Stimulated activated CD4-positive, alpha-beta T cell treated with anti-CD3 and anti-CD28 coated beads, Interleukin-2, amount 100 ng/mL, for 24 hours (primary cell): ENCODE measurements around the gene CALU.

Experiments used
- DNase-seq, 2 donors: peaks; one replicate each; pipeline ENCODE4 v3.0.0-alpha.2; 2020

The CALU gene

GRCh38 chr7:128790315-128791041 lies 51.3 kb downstream of the CALU start:
- DNase-seq, result no peak

GRCh38 chr7:128791121-128791971 lies 52.2 kb downstream of the CALU start, which contains the start of gene CCDC136:
CCDC136 (plus strand) TSS chr7:128791968; CDS start chr7:128792412, 444 bp downstream.
- DNase-seq, result peak; percentile 76 to 85

GRCh38 chr7:128791972-128792327 lies 52.8 kb downstream of the CALU start:
- DNase-seq, result no peak

GRCh38 chr7:128792471-128793180 lies 53.5 kb downstream of the CALU start:
- no peak for DNase-seq

GRCh38 chr7:128793181-128793547 lies 54.0 kb downstream of the CALU start:
- no peak for DNase-seq

GRCh38 chr7:128794020-128794419 lies 54.9 kb downstream of the CALU start:
- DNase-seq, result peak in 1 of 2 donors; percentile 16

GRCh38 chr7:128794436-128794835 lies 55.3 kb downstream of the CALU start:
- DNase-seq, result no peak

GRCh38 chr7:128795129-128795528 lies 56.0 kb downstream of the CALU start:
- DNase-seq, result no peak

GRCh38 chr7:128796327-128796726 lies 57.2 kb downstream of the CALU start:
- no peak for DNase-seq

GRCh38 chr7:128799451-128799850 lies 60.3 kb downstream of the CALU start:
- DNase-seq, result no peak

- no peak for DNase-seq
Observed at GRCh38 chr7:128800567-128800966, 61.4 kb downstream of the CALU start.

GRCh38 chr7:128801003-128801402 lies 61.8 kb downstream of the CALU start:
- DNase-seq, result no peak

- no peak for DNase-seq
Observed at GRCh38 chr7:128801667-128802418, 62.7 kb downstream of the CALU start.

GRCh38 chr7:128804484-128804883 lies 65.3 kb downstream of the CALU start:
- no peak for DNase-seq

- DNase-seq, result no peak
Observed at GRCh38 chr7:128805225-128805624, 66.1 kb downstream of the CALU start.

- DNase-seq, result no peak
Observed at GRCh38 chr7:128807191-128807590, 68.0 kb downstream of the CALU start.

- DNase-seq, result no peak
Observed at GRCh38 chr7:128809363-128809762, 70.2 kb downstream of the CALU start.

- no peak for DNase-seq
Observed at GRCh38 chr7:128810473-128810872, 71.3 kb downstream of the CALU start.

GRCh38 chr7:128810997-128811396 lies 71.8 kb downstream of the CALU start:
- no peak for DNase-seq

GRCh38 chr7:128811631-128812430 lies 72.7 kb downstream of the CALU start:
- DNase-seq, result no peak

- DNase-seq, result no peak
Observed at GRCh38 chr7:128812514-128813168, 73.5 kb downstream of the CALU start.
